Measurements from ENCODE around the gene GOLGA8T.
"Not testable (repeated sequence)": the region's sequence is repeated elsewhere in the genome, so short reads cannot be mapped to it uniquely, and the experiment has no call there.

DNA sequence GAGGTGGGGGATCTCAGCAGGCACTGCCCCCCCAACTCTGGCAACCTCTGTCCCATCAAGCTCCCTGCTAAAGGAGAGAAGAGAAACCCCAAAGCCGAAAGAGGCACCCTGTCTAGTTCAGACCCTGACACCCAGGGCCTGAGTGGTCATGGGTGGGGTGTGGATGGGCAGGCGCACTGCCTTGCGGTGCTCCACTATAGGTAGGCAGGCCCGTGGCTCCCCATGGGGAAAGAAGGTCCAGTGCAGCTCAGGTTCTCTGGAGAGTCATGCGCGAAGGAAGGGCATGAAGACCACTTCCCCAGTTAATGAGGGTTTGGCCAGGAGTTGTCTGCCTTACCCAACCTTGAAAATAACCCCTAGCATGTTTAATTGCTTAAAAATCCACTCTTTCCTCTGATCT, 40.4 kb downstream of the GOLGA8T start:
- TF ChIP-seq, protein P1, sequence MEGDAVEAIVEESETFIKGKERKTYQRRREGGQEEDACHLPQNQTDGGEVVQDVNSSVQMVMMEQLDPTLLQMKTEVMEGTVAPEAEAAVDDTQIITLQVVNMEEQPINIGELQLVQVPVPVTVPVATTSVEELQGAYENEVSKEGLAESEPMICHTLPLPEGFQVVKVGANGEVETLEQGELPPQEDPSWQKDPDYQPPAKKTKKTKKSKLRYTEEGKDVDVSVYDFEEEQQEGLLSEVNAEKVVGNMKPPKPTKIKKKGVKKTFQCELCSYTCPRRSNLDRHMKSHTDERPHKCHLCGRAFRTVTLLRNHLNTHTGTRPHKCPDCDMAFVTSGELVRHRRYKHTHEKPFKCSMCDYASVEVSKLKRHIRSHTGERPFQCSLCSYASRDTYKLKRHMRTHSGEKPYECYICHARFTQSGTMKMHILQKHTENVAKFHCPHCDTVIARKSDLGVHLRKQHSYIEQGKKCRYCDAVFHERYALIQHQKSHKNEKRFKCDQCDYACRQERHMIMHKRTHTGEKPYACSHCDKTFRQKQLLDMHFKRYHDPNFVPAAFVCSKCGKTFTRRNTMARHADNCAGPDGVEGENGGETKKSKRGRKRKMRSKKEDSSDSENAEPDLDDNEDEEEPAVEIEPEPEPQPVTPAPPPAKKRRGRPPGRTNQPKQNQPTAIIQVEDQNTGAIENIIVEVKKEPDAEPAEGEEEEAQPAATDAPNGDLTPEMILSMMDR (conservative IDR thresholded peaks at IDR 0.05; ENCODE audit: low read depth in 2 of 2) = not testable (repeated sequence)
- not testable (repeated sequence) for TF ChIP-seq JUNB (IDR thresholded peaks at IDR 0.05; ENCODE audit: unreplicated experiment); POLR2AphosphoS5 (IDR thresholded peaks at IDR 0.05; ENCODE audit: low read depth); EZH2 (IDR thresholded peaks at IDR 0.05; ENCODE audit: low read depth, unreplicated experiment); ZNF331 (CRISPR knock-in tag; IDR thresholded peaks at IDR 0.05; ENCODE audit: low read depth); EZH2phosphoT487 (IDR thresholded peaks at IDR 0.05; ENCODE audit: unreplicated experiment); CREB1 (CRISPR knock-in tag; IDR thresholded peaks at IDR 0.05; ENCODE audit: low read depth); ZNF114 (CRISPR knock-in tag; IDR thresholded peaks at IDR 0.05); REST (IDR thresholded peaks at IDR 0.05; ENCODE audit: unreplicated experiment)
